ENCODE data around the gene ACAP3.

ACAP3 gene

GRCh38 chr1:1343811-1344421, 36.2 kb upstream of the ACAP3 start:
- no peak for DNase-seq

- no peak for DNase-seq
These were observed 34.9 kb upstream of the ACAP3 start for GRCh38 chr1:1342584-1343115.

- no peak for DNase-seq
These were observed 34.4 kb upstream of the ACAP3 start for GRCh38 chr1:1342061-1342562.

- DNase-seq = no peak
These were observed 33.9 kb upstream of the ACAP3 start for GRCh38 chr1:1341549-1342021.

- DNase-seq = no peak
These were observed 33.2 kb upstream of the ACAP3 start for GRCh38 chr1:1340791-1341548.

GRCh38 chr1:1340185-1340584, 32.5 kb upstream of the ACAP3 start:
- no peak for DNase-seq

GRCh38 chr1:1338278-1338677, 30.5 kb upstream of the ACAP3 start:
- DNase-seq = no peak

GRCh38 chr1:1337793-1338147, 30.0 kb upstream of the ACAP3 start:
- peak; percentile 61 for DNase-seq

GRCh38 chr1:1336931-1337792, 29.4 kb upstream of the ACAP3 start:
- DNase-seq = no peak

- DNase-seq = no peak
These were observed 28.7 kb upstream of the ACAP3 start for GRCh38 chr1:1336446-1336845.

- no peak for DNase-seq
These were observed 28.1 kb upstream of the ACAP3 start for GRCh38 chr1:1335792-1336248.

GRCh38 chr1:1335283-1335682, 27.6 kb upstream of the ACAP3 start:
- DNase-seq = no peak

- no peak for DNase-seq
These were observed 27.1 kb upstream of the ACAP3 start for GRCh38 chr1:1334835-1335234.

GRCh38 chr1:1333551-1334241, 26.0 kb upstream of the ACAP3 start:
- DNase-seq = no peak

GRCh38 chr1:1332774-1333480, 25.2 kb upstream of the ACAP3 start:
- no peak for DNase-seq

GRCh38 chr1:1332031-1332755, 24.5 kb upstream of the ACAP3 start:
- no peak for DNase-seq

GRCh38 chr1:1331068-1331965, 23.6 kb upstream of the ACAP3 start, which contains the start of gene TAS1R3:
TAS1R3 (plus strand) TSS chr1:1331280; CDS start chr1:1331346, 66 bp downstream.
- no peak for DNase-seq

- DNase-seq = no peak
These were observed 22.8 kb upstream of the ACAP3 start for GRCh38 chr1:1330366-1331067.

Measured in activated CD4-positive, CD25-positive, alpha-beta regulatory T cell treated with anti-CD3 and anti-CD28 coated beads, Interleukin-2, amount 50 U/mL, for 72 hours (primary cell).